Measurements from ENCODE around the gene JAZF1.

DNA sequence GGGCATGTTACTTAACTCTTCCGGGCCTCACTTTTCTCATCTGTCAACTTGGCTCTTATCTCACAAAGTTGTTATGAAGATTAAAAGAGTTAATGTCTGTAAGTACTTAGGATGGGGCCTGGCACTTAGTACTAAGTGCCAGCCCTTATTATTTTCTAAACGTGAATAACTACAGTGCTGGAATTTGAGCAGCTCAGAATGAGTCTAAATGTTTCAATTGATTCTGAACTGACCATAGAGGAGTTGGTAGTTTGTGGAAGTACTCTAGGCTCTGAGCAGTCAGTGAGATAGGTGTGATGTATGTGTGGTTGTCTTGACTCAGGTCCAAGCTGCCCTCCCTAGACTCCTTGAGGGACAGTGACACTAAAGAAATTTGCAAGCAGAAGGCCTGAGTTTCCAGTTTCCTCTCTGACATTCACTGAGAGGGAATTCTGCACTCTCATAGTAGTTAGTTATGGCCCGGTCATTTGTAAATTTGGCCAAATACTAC, 18.5 kb upstream of the JAZF1 start:
- TF ChIP-seq, protein P1, sequence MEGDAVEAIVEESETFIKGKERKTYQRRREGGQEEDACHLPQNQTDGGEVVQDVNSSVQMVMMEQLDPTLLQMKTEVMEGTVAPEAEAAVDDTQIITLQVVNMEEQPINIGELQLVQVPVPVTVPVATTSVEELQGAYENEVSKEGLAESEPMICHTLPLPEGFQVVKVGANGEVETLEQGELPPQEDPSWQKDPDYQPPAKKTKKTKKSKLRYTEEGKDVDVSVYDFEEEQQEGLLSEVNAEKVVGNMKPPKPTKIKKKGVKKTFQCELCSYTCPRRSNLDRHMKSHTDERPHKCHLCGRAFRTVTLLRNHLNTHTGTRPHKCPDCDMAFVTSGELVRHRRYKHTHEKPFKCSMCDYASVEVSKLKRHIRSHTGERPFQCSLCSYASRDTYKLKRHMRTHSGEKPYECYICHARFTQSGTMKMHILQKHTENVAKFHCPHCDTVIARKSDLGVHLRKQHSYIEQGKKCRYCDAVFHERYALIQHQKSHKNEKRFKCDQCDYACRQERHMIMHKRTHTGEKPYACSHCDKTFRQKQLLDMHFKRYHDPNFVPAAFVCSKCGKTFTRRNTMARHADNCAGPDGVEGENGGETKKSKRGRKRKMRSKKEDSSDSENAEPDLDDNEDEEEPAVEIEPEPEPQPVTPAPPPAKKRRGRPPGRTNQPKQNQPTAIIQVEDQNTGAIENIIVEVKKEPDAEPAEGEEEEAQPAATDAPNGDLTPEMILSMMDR (IDR thresholded peaks at IDR 0.05) = no peak
- no peak for TF ChIP-seq POLR2AphosphoS5 (IDR thresholded peaks at IDR 0.05)
- no peak for TF ChIP-seq POLR2A (IDR thresholded peaks at IDR 0.05)

Data from gastroesophageal sphincter (tissue), 3 donors.